Left forelimb (tissue), 1 donor: ENCODE measurements around the gene TM9SF2.
"Not testable (repeated sequence)": the region's sequence is repeated elsewhere in the genome, so short reads cannot be mapped to it uniquely, and the experiment has no call there.

ENCODE experiments used
- DNase-seq: peaks from one replicate; pipeline ENCODE4 v3.0.0-alpha.2; 2018; ENCODE audit warnings: low spot score

Gene TM9SF2

DNA sequence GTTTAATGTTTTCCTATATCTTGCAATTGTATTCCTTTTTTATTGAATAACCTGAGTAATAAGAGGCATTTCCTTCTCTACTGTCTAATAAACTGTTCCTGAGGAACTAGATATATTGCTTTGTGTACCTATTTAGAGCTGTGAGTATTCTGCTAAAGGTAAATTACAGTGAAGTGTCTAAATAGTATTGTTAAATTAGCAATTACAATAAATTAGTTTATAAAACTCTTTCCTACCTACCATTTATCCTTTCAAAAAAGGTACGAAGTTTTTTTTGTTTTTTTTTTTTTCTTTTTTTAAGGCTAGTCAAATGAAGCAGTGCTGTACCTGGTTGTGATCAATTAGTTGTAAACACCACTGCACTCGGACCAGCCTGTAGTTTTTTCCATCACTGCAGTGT, 34.8 kb downstream of the TM9SF2 start:
- no peak for DNase-seq

GRCh38 chr13:99540530-99540929, 39.3 kb downstream of the TM9SF2 start:
- DNase-seq, result no peak

DNA sequence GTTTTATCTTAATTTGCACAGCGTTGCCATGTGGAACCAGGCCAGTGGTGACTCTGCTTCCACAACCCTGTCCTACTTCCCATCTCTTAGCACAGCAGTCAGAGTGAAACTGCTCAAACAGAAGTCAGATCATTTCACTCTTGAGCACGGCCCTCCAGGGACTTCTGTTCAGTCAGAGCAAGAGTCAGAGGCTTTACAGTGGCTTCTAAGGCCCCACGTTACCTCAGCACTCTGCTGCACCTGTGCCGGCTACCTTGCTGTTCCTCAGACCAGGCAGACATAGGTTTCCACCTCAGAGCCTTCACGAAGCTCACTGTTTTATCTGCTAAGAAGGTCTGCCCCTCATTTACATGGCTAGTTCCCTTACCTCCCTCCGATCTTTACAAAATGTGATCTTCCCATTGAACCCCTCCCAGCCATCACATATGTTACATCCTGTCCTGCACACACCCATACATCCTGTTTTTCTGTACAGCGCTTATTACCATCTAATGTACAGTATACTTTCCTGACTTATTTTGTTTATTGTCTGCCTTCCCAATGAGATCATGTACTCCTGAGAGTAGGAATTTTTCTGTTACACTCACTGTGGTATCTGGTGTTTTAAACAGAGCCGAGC, 41.6 kb downstream of the TM9SF2 start:
- no peak for DNase-seq

GRCh38 chr13:99545361-99545760, 44.1 kb downstream of the TM9SF2 start:
- no peak for DNase-seq

GRCh38 chr13:99545979-99546378, 44.7 kb downstream of the TM9SF2 start:
- DNase-seq, result no peak

DNA sequence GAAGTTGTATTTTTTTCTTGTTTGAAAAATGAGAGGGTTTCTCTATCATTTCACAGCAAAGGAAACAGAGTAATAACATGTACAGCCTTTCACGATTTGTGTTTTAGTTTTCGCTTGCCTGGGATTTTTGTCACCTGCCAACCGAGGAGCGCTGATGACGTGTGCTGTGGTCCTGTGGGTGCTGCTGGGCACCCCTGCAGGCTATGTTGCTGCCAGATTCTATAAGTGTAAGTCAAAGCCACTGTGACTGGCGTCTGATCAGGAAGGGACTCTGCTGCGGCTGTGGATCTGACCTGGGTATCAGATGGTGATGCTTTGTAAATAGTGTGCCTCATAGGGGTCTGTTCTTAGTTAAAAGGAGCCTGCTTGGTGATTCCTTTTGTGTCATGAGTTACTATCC, 45.6 kb downstream of the TM9SF2 start:
- no peak for DNase-seq

DNA sequence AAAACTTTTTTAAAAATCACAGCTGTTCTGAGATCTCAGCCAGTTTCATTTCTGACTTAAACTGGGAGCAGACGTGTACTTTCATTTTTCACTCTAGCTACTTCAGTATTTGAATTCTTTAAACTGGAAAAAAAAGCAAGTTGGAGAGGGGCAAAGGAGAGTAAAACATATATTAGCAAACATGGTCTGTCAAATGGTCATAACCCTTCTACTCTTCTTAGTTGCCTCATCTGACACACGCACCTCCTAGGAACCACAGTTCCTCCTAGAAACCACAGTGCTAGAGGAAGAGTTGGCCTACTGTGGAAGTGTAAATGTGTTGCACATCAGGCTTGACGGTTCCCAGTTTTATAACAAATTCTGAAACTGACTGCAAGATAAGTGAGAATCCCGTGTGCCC, 47.2 kb downstream of the TM9SF2 start:
- no peak for DNase-seq

DNA sequence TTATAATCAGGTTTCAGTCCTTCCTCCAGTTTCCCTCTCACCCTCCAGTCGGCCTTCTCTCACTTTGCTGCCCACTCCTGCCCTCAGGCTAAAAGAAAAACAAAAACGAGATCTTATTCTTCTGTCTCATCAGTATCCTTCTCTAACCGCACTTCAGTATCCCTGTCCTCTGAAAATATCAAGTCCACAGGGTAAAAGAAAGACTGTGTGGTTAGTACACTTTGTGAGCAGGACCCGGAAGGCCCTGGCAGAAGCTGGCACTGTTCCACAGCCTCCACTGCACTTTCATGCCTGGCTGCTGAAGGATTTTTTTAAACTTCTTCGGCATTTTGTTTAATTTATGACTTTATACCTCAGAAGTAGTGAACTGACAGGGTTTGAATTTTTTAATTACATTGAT, 51.8 kb downstream of the TM9SF2 start:
- DNase-seq, result no peak

GRCh38 chr13:99555149-99555548, 53.9 kb downstream of the TM9SF2 start:
- DNase-seq, result no peak

DNA sequence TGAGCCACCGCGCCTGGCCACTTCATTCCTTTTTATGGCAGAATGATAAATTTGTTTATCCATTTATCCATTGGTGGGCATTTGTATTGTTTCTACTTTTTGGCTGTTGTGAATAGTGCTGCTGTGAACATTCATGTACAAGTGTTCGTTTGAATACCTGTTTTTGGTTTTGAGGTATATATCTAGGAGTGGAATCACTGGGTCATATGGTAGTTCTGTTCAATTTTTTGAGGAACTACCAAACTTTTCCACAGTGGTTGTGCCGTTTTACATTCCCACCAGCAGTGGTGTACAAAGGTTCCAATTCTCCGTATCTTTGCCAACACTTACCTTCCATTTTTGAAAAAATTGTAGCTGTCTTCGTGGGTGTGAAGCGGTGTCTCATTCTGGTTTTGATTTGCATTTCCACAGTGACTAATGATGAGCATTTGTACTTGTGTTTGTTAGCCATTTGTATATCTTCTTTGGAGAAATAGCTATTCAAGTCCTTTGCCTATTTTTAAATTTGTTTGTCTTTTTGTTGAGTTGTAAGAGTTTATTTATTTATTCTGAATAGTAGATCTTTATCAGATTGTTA, 55.7 kb downstream of the TM9SF2 start:
- DNase-seq, result no peak

GRCh38 chr13:99558570-99559180, 57.4 kb downstream of the TM9SF2 start:
- DNase-seq, result no peak

DNA sequence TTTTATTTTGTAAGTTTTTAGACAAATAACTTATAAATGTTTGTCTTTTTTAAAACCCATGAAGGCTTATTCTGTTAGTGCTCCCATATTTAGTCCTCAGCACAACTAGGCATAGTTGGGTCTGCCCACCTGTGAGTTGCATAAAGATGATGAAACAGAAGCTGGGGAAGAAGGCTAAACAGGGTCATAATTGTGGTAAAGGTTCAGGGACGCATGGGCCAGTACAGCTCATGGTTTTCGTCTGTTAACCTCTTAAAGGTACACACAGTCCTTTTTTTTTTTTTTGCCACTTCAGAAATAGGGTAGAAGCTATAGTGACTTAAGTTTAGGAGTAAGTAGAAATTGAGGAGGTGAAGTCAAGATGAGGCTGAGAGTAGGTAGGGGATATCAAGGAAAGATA, 58.3 kb downstream of the TM9SF2 start:
- DNase-seq, result no peak

DNA sequence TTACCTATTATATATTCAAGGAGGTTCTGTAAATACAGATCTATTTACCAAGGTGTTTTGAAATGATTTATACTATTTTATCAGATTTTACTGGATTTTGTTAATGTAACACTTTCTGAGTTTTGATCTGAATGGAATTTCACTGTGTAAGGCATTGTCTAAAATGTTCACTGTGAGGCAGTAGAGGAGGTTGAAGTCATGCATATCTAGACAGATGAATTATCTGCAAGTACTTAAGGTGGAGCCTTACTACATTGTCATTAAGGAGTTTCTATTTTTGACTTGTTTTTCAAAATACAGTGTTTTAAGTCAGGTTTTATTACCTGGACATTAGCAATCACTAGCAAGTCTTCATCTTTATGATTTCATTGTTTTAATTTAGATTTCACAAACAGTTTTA, 62.1 kb downstream of the TM9SF2 start:
- no peak for DNase-seq

DNA sequence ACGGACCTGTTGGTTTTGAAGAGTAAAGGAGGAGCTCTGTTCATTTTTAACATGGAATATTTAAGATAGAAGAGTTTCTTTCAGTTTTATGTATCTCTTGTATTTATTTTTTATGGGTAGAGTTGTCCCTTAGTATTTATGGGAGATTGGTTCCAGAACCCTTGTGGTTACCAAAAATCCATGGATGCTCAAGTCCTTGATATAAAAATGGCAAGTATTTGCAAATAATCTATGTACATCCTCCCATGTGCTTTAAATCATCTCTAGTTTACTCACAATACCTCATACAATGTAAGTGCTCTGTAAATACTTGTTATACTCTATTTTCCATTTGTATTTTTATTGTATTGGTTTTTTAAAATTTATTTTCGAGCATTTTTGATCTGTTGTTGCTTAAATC, 63.1 kb downstream of the TM9SF2 start:
- no peak for DNase-seq

DNA sequence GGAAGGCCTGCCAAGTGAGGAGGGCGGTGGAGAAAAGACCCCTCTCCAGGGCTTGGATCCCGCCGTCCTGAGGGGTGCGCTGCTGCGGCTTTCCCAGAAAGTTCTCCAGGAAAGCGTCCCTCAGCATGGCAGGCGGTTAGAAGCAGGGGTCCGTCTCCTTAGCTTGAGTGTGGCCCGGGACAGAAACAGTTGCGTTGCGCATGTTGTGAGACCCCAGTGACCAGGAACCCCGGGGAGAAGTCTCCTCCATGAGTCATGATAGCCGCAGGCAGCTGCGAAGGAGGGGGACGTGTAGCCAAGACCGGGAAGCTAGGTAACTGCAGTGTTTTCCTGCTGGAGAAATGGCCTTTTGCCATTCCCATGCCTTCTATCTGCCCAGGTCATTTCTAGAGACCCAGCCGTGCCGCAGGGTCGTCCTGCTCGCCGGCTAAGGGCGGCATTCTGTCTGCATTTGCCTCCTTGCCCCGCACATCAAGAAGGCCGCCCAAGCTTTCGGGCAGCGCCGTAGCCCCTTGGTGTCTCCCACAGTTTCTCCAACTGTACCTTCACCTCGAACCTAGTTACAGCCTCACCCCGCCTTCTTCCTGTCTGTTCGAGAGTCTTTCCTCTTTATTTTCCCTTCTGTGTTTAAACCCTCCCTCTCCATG, 64.3 kb downstream of the TM9SF2 start:
- DNase-seq, result no peak

- no peak for DNase-seq
These were observed 65.1 kb downstream of the TM9SF2 start for GRCh38 chr13:99566125-99567083.

- not testable (repeated sequence) for DNase-seq
These were observed 67.6 kb downstream of the TM9SF2 start for GRCh38 chr13:99568901-99569300.

- no peak for DNase-seq
These were observed 70.9 kb downstream of the TM9SF2 start for GRCh38 chr13:99572131-99572530.

- DNase-seq, result no peak
These were observed 71.6 kb downstream of the TM9SF2 start for GRCh38 chr13:99572921-99573320.

DNA sequence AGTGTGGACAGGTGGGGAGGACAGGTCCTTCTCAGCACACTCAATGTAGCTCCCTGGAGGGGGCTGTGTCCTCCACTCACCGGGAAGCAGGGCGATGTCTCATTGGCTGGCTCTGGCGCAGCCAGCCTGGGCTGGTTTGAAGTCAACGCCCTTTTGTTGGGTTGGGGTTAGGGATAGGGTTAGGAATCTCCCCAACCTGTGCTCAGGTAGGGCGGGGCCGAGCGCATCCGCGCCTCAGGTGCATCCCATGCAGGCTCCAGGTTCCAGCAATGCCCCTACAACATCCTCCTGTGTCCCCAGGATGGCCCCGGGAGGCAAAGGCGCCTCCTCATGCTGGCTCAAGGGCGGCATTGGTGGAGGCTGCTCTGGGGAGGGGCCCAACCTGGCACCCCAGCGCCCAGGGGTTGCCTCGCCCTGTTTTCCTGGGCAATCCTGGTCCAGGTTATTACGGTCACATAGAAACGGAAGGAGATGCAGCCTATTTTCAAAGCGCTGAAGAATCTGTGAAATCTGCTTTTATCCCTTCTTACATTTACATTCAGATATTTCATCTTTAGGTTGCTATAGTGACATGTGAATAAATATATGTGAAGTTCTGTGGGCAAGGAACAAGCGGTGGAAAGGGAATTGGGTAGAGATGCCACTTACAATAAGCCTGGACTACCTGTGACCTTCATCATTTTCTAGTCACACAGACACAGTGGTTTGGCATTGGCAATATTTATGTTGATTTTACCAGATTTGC, 74.3 kb downstream of the TM9SF2 start:
- DNase-seq, result no peak
